ENCODE results near the gene POU3F2. TPM values are rescaled to one million over a fixed set of nuclear protein-coding genes. Genes with fewer than 3 reads are reported as not detected.

Gene POU3F2
- total and polyA plus RNA-seq, 9 of the 15 experiments (the other 6 are each of a cell fraction or from before 2014, with no cell fraction given), result 0.08 to 0.46 (median 0.36) TPM

- Histone ChIP-seq H3K4me3 (no peak overlapping the region), H4K20me1 (replicated peaks; ENCODE audit: control insufficient read depth, insufficient read depth, low read length) (no peaks in the 10 kb centered on the region), H3K79me2 (ENCODE audit: control insufficient read depth, insufficient read depth, low read length) (no peaks in the 10 kb centered on the region), H3K27ac (ENCODE audit: extremely low read depth, low read depth, low read length) (no peak overlapping the region), H3K4me2 (ENCODE audit: insufficient read depth, low read length) (no peak overlapping the region), H3K36me3 (ENCODE audit: control insufficient read depth, insufficient read depth, low read length) (no peaks in the 10 kb centered on the region), H2AFZ (ENCODE audit: low read depth, low read length) (no peak overlapping the region), H3K9me3 (replicated peaks; ENCODE audit: control insufficient read depth, insufficient read depth, low read depth, low read length) (no peaks in the 10 kb centered on the region), H3K9ac (ENCODE audit: insufficient read depth in 1 of 2, low read depth in 2 of 2, low read length in 2 of 2) (no peak overlapping the region), H3K4me1 (replicated peaks in 1 of 2; ENCODE audit: control insufficient read depth in 2 of 2, insufficient read depth in 2 of 2, low read length in 2 of 2) (no peaks in the 10 kb centered on the region), H3K9me1 (ENCODE audit: control insufficient read depth, insufficient read depth, low read length) (no peaks in the 10 kb centered on the region), H3K27me3 (ENCODE audit: control insufficient read depth in 2 of 2, insufficient read depth in 2 of 2, low read length in 2 of 2) (no peaks in the 10 kb centered on the region)
- ATAC-seq, result no peak
- POLR2A ChIA-PET, result no interaction called here
- CTCF ChIA-PET (ENCODE audit: low intra/inter-chr PET ratio), result no interaction called here
- in situ Hi-C loops (cut with MboI) (no loop called here), intact Hi-C loops (cut with micrococcal nuclease) (no loop called here)
- FAIRE-seq, result no peak
- no TSS peak for BruUV-seq (replicated peaks)
- no peak for DNase-seq (ENCODE audit: extremely low read depth in 1 of 4, low spot score in 3 of 4)
- WGBS (ENCODE audit: insufficient coverage, low coverage, missing lambda C conversion rate), result 0% methylated on average over 4 of the region's 4 CpGs
- TF ChIP-seq BRCA1 (IDR thresholded peaks at IDR 0.05) (no peak), BRCA1 (CRISPR knock-in tag; IDR thresholded peaks at IDR 0.05) (no peak), ATF7 (IDR thresholded peaks at IDR 0.05) (no peak), MIER1 (IDR thresholded peaks at IDR 0.05; ENCODE audit: low read depth) (no peak), NCOA1 (IDR thresholded peaks at IDR 0.05; ENCODE audit: low read depth) (no peak), RB1 (IDR thresholded peaks at IDR 0.05; ENCODE audit: low read depth) (no peak), ZFP30 (CRISPR knock-in tag; IDR thresholded peaks at IDR 0.05; ENCODE audit: borderline replicate concordance) (no peak), ELF4 (CRISPR knock-in tag; IDR thresholded peaks at IDR 0.05) (no peak), ZNF318 (IDR thresholded peaks at IDR 0.05; ENCODE audit: borderline replicate concordance in 1 of 2, low read depth in 1 of 2) (no peak), PCBP1 (IDR thresholded peaks at IDR 0.05; ENCODE audit: low read depth, low read length, poor library complexity, severe bottlenecking) (no peak), MCM2 (IDR thresholded peaks at IDR 0.05; ENCODE audit: low read depth) (no peak), ZNF143 (CRISPR knock-in tag; IDR thresholded peaks at IDR 0.05) (no peak), ETV1 (tag; conservative IDR thresholded peaks at IDR 0.05; ENCODE audit: low read depth) (no peak), SLC30A9 (CRISPR knock-in tag; IDR thresholded peaks at IDR 0.05) (no peak), ZNF398 (CRISPR knock-in tag; IDR thresholded peaks at IDR 0.05) (no peak), EP300 (IDR thresholded peaks at IDR 0.05; ENCODE audit: low read length) (no peak)
Observed at GRCh38 chr6:98812220-98812619, 22.2 kb upstream of the POU3F2 start.
